SU-DHL-6 (cell line): ENCODE data around the gene CAPG.

Experiments
- H2AFZ ChIP-seq: fragments of 200-600 bp; sonication (generic); 2 replicates; pipeline ENCODE4 v1.6.1; 2014; ENCODE audit warnings: low read depth, mild to moderate bottlenecking, moderate library complexity, mixed read lengths, antibody characterized with exemption, low read length; ENCODE audit not compliant: severe bottlenecking
- H3F3A ChIP-seq: fragments of 200-600 bp; shearing (Covaris generic); 2 replicates; pipeline ENCODE4 v1.6.0; 2016; ENCODE audit warnings: antibody characterized with exemption, mild to moderate bottlenecking; ENCODE audit not compliant: insufficient read depth
- H3K27ac ChIP-seq: fragments of 200-600 bp; sonication (generic); 2 replicates; pipeline ENCODE4 v1.5.1; 2016; ENCODE audit warnings: low read depth, mild to moderate bottlenecking, low read length, moderate library complexity, mixed read lengths
- H3K27me3 ChIP-seq: fragments of 200-600 bp; sonication (generic), shearing (Covaris generic); 2 replicates; pipeline ENCODE4 v1.6.0; 2014; ENCODE audit warnings: mild to moderate bottlenecking, low read length
- H3K36me3 ChIP-seq: fragments of 200-600 bp; sonication (generic); 2 replicates; pipeline ENCODE4 v1.6.1; 2014; ENCODE audit warnings: mild to moderate bottlenecking, low read length, mixed read lengths
- H3K4me2 ChIP-seq: fragments of 300-600, 200-600 bp; shearing (Covaris generic), sonication (generic); 2 replicates; pipeline ENCODE4 v1.6.0; 2014; ENCODE audit warnings: low read length, low read depth, mild to moderate bottlenecking; ENCODE audit not compliant: poor library complexity, severe bottlenecking
- H3K4me3 ChIP-seq: fragments of 200-600 bp; sonication (generic); 2 replicates; pipeline ENCODE4 v1.5.1; 2014; ENCODE audit warnings: antibody characterized with exemption, low read length, mild to moderate bottlenecking, mixed read lengths; ENCODE audit not compliant: insufficient read depth, poor library complexity, severe bottlenecking
- H3K79me2 ChIP-seq: fragments of 200-600 bp; sonication (generic); 2 replicates; pipeline ENCODE4 v1.6.1; 2014; ENCODE audit warnings: mild to moderate bottlenecking, low read length, moderate library complexity; ENCODE audit not compliant: insufficient read depth
- H3K9ac ChIP-seq: fragments of 200-600 bp; sonication (generic); 2 replicates; pipeline ENCODE4 v1.7.0; 2014; ENCODE audit warnings: mild to moderate bottlenecking, low read length
- H3K9me2 ChIP-seq: fragments of 200-600 bp; sonication (generic); replicated peaks from 2 replicates; pipeline ENCODE4 v1.6.1; 2014; ENCODE audit warnings: low read length; ENCODE audit not compliant: insufficient read depth
- H3K9me3 ChIP-seq: fragments of 200-600 bp; sonication (generic); 2 replicates; pipeline ENCODE4 v1.6.1; 2014; ENCODE audit warnings: low read length, mixed read lengths; ENCODE audit not compliant: insufficient read depth
- H4K20me1 ChIP-seq: fragments of 200-600 bp; sonication (generic); 2 replicates; pipeline ENCODE4 v1.6.1; 2014; ENCODE audit warnings: low read depth, mild to moderate bottlenecking, antibody characterized with exemption, low read length, moderate library complexity, mixed read lengths
- CTCF ChIP-seq: fragments of 200-600 bp; sonication (generic); IDR thresholded peaks from one replicate; pipeline ENCODE4 v1.5.1; 2017; ENCODE audit warnings: antibody characterized with exemption, mild to moderate bottlenecking, low read length, moderate library complexity; ENCODE audit not compliant: insufficient read depth, poor library complexity, severe bottlenecking
- EZH2phosphoT487 ChIP-seq: fragments of 200-600 bp; sonication (generic), shearing (Covaris generic); conservative IDR thresholded peaks from 2 replicates; pipeline ENCODE4 v1.6.1; 2018; ENCODE audit warnings: mild to moderate bottlenecking, antibody characterized with exemption, low read length, moderate library complexity, mixed read lengths

The CAPG gene

GRCh38 chr2:85423525-85423924, 13.4 kb upstream of the CAPG start:
- Histone ChIP-seq H3K9me3 (no peaks in the 10 kb centered on the region), H3K9me2 (no peaks in the 10 kb centered on the region), H3K4me2 (no peak overlapping the region), H3F3A (peaks cover 9% of the 10 kb centered on the region; the same call in 1 of the 2 replicates), H2AFZ (no peak overlapping the region), H3K27ac (no peak overlapping the region), H3K79me2 (no peaks in the 10 kb centered on the region), H3K9ac (no peak overlapping the region), H3K4me3 (no peak overlapping the region), H3K36me3 (no peaks in the 10 kb centered on the region), H4K20me1 (no peaks in the 10 kb centered on the region), H3K27me3 (no peaks in the 10 kb centered on the region)
- no peak for TF ChIP-seq CTCF
- no peak for TF ChIP-seq EZH2phosphoT487

GRCh38 chr2:85422072-85422457, 11.9 kb upstream of the CAPG start:
- Histone ChIP-seq H3K27me3 (no peaks in the 10 kb centered on the region), H3K9me2 (no peaks in the 10 kb centered on the region), H3F3A (peaks cover 9% of the 10 kb centered on the region; the same call in 1 of the 2 replicates), H3K4me2 (no peak overlapping the region), H2AFZ (no peak overlapping the region), H3K36me3 (no peaks in the 10 kb centered on the region), H3K27ac (no peak overlapping the region), H3K9ac (no peak overlapping the region), H4K20me1 (no peaks in the 10 kb centered on the region), H3K9me3 (no peaks in the 10 kb centered on the region), H3K79me2 (no peaks in the 10 kb centered on the region), H3K4me3 (no peak overlapping the region)
- TF ChIP-seq CTCF (no peak), EZH2phosphoT487 (no peak)

- Histone ChIP-seq H3K27ac (no peak overlapping the region), H3K9me2 (no peaks in the 10 kb centered on the region), H3K79me2 (no peaks in the 10 kb centered on the region), H3K9me3 (no peaks in the 10 kb centered on the region), H3K27me3 (no peaks in the 10 kb centered on the region), H3K4me3 (no peak overlapping the region), H3K36me3 (no peaks in the 10 kb centered on the region), H3K9ac (no peak overlapping the region), H2AFZ (peak overlapping the region; percentile 98), H3F3A (peaks cover 9% of the 10 kb centered on the region; the same call in 1 of the 2 replicates), H3K4me2 (no peak overlapping the region), H4K20me1 (no peaks in the 10 kb centered on the region)
- no peak for TF ChIP-seq CTCF
- no peak for TF ChIP-seq EZH2phosphoT487
These were observed 11.3 kb upstream of the CAPG start for GRCh38 chr2:85421260-85422071.
